ENCODE data around the gene CRIM1. TPM values are rescaled to one million over a fixed set of nuclear protein-coding genes. Genes with fewer than 3 reads are reported as not detected.

Gene CRIM1
- total and polyA plus RNA-seq, 2 of the 8 experiments (the other 6 are each of a cell fraction or from before 2014, with no cell fraction given), result 9.4 to 28.4 TPM

- TF ChIP-seq CHD7 (IDR thresholded peaks at IDR 0.05; ENCODE audit: insufficient replicate concordance, low read length), result no peak
- TF ChIP-seq CBX5 (IDR thresholded peaks at IDR 0.05; ENCODE audit: low read depth, low read length), result no peak
- TF ChIP-seq USF2 (IDR thresholded peaks at IDR 0.05; ENCODE audit: low read length), result no peak
- TF ChIP-seq POU5F1 (IDR thresholded peaks at IDR 0.05; ENCODE audit: low read depth, low read length), result no peak
- no peak for TF ChIP-seq BCL11A (IDR thresholded peaks at IDR 0.05; ENCODE audit: low read depth in 2 of 2, low read length in 2 of 2)
- TF ChIP-seq CBX8 (IDR thresholded peaks at IDR 0.05; ENCODE audit: borderline replicate concordance, low read depth, low read length), result no peak
- TF ChIP-seq SP4 (IDR thresholded peaks at IDR 0.05; ENCODE audit: low read length), result no peak
- TF ChIP-seq YY1 (IDR thresholded peaks at IDR 0.05; ENCODE audit: low read depth, low read length), result no peak
- TF ChIP-seq E2F6 (IDR thresholded peaks at IDR 0.05), result no peak
Measured at GRCh38 chr2:36489281-36489680, 133.7 kb downstream of the CRIM1 start (continued).
